ENCODE results near the gene PTPN23.

DNA sequence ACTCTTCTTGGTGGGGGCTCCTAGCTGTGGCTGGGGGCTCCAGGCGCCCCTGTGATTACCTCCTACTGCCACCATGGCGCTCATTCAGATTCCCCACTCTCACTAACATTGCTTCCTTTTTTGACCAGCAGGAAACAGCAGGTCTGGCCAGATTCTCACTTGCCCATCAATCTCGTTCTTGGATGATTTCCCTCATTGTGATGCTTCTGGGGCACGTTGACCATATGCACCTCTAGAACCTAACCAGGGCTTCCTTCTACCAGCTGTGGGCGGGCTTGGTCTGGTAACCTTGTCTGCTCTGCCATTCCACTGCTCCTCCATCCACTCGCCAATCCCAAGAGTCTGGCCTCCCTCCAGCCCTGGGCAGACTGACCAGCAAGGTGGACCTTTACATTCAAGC, 35.9 kb upstream of the PTPN23 start:
- TF ChIP-seq BHLHE40 (IDR thresholded peaks at IDR 0.05; ENCODE audit: borderline replicate concordance): no peak
- TF ChIP-seq, protein P1, sequence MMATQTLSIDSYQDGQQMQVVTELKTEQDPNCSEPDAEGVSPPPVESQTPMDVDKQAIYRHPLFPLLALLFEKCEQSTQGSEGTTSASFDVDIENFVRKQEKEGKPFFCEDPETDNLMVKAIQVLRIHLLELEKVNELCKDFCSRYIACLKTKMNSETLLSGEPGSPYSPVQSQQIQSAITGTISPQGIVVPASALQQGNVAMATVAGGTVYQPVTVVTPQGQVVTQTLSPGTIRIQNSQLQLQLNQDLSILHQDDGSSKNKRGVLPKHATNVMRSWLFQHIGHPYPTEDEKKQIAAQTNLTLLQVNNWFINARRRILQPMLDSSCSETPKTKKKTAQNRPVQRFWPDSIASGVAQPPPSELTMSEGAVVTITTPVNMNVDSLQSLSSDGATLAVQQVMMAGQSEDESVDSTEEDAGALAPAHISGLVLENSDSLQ (IDR thresholded peaks at IDR 0.05): no peak
- no peak for TF ChIP-seq FOXK2 (IDR thresholded peaks at IDR 0.05)
- no peak for TF ChIP-seq ELF4 (IDR thresholded peaks at IDR 0.05)
